Right ventricle myocardium inferior (tissue), 1 donor: ENCODE results near the gene LRATD1. TPM values are rescaled to one million over a fixed set of nuclear protein-coding genes. Genes with fewer than 3 reads are reported as not detected.
"Not testable (repeated sequence)": the region's sequence is repeated elsewhere in the genome, so short reads cannot be mapped to it uniquely, and the experiment has no call there.

Source experiments
- ATAC-seq: fragments of 200-7000 bp; cut with Tn5 transposase; one replicate; pipeline ENCODE4 v1.9.1; 2020; ENCODE audit warnings: mild to moderate bottlenecking, moderate library complexity
- DNase-seq: peaks from one replicate; pipeline ENCODE4 v3.0.0; 2021; ENCODE audit errors: missing footprints
- intact Hi-C: fragments of 100-400 bp; cut with DNase I; formaldehyde crosslinking; loops from one replicate; pipeline ENCODE4 v1.11.0; 2022
- long read RNA-seq: library from polyadenylated mRNA; unstranded; transcript quantifications from one replicate; pipeline ENCODE4 v2.0.0, GENCODE V29; 2021
- total RNA-seq: library from RNA; stranded (reverse); fragmentation: NEBNext Ultra II Directional; extraction: Animal tissue kit (Norgen Biotek cat#: 25700); gene quantifications from one replicate; pipeline ENCODE4 v1.2.1, GENCODE V29; 2021
- donor health status: DM: no; HTN: yes; CAD: no; lungs with severe emphysema.

LRATD1 gene, protein sequence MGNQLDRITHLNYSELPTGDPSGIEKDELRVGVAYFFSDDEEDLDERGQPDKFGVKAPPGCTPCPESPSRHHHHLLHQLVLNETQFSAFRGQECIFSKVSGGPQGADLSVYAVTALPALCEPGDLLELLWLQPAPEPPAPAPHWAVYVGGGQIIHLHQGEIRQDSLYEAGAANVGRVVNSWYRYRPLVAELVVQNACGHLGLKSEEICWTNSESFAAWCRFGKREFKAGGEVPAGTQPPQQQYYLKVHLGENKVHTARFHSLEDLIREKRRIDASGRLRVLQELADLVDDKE
- 2.5 TPM for total RNA-seq
- long read RNA-seq, partial matches to known transcripts = 0 of 3 reads
- long read RNA-seq, other reads (novel, unspliced or antisense) = 3 of 3 reads

GRCh38 chr2:14632133-14632936 is at the start of gene LRATD1:
LRATD1 (plus strand) TSS chr2:14632717; CDS start chr2:14633980, 1,263 bp downstream.
- intact Hi-C loops = loop anchor here (5.0 kb wide), 2 partner anchors 100 to 205 kb away; no protein-coding TSS in a partner anchor
- DNase-seq (peak; percentile 84), ATAC-seq (peak; percentile 90)

DNA sequence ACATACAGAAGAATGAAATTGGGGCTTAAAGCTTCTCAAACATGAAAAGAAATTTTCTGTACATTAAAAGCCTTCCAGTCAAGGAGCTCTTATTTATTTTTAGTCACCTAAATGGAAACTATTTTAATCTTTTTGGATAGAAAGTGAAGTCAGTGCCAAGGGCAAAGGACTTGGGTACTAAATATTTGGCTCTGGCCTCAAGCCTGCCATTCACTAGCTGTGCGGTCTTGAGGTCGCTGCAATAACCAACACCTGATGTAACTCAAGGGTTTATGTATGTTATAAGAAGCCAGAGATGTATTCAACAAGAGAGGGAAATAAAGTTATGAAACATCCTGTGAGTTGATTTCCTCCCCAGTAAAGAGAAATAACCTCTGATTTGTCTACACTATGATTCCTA is 49.5 kb upstream of the LRATD1 start:
- no peak for DNase-seq
- intact Hi-C loops = no loop called here
- no peak for ATAC-seq

- ATAC-seq = no peak
- DNase-seq = no peak
- intact Hi-C loops = no loop called here
Observed at GRCh38 chr2:14583802-14584201, 48.7 kb upstream of the LRATD1 start.

- ATAC-seq (no peak), DNase-seq (no peak)
- intact Hi-C loops = no loop called here
Observed at GRCh38 chr2:14587119-14587518, 45.4 kb upstream of the LRATD1 start.

GRCh38 chr2:14601156-14601770 is 31.3 kb upstream of the LRATD1 start:
- DNase-seq = no peak
- intact Hi-C loops = no loop called here
- ATAC-seq = no peak

DNA sequence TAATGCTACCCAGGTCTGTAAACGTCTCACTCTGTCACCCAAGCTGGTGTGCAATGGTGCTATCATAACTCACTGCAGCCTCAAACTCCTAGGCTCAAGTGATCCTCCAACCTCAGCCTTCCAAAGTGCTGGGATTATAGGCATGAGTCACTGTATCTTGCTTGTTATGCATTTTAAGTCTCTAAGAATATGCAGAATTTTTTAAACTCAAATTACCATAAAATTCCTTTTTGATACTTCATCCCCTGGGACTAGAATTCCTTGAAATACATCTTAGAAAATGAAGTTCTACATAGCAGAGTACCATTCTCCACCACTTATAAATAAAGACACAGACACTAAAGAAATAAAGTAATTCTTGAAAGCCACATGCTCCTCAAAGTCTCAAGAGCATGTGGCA is 30.2 kb upstream of the LRATD1 start:
- intact Hi-C loops = no loop called here
- DNase-seq (no peak), ATAC-seq (no peak)

- intact Hi-C loops = no loop called here
- no peak for ATAC-seq
- no peak for DNase-seq
Observed at GRCh38 chr2:14603676-14604075, 28.8 kb upstream of the LRATD1 start.

DNA sequence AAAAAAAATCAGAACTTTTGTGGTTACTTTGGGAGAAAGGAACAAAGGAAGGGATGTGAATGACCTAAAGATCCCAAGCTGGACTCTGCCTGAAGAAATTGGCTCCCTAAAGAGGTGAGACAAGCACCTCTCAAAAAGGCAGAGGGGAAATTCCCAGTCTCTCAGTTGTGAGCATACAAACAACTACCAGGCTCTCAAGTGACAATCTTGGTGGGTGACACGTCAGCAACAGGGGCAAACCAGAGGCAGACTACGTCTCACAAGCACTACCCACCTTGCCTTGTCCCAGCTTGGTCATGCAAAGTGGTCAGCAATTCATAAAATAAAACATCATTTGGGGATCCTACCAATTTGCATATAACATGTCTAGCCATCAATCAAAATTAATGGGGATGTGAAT is 24.3 kb upstream of the LRATD1 start:
- ATAC-seq = no peak
- intact Hi-C loops = no loop called here
- DNase-seq = no peak

DNA sequence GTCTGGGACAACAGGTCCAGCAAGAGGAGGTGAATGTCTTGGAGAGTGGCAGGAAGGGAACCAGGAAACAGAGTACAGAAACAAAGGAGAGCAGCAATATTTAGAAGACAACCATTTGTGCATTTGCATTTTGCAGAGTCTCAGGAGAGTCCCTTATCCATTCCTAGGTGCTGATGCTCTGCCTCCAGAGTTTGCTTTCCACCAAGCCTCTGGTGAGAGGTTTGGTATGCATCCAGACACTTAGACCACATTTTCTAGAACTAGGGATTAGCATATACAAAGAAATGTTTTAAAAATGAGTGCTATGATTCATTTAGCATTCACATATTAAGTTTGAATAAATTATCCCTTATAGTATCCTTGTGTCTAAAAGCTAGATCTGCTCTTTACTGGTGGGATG is 18.5 kb upstream of the LRATD1 start:
- DNase-seq = no peak
- intact Hi-C loops = no loop called here
- ATAC-seq = no peak

DNA sequence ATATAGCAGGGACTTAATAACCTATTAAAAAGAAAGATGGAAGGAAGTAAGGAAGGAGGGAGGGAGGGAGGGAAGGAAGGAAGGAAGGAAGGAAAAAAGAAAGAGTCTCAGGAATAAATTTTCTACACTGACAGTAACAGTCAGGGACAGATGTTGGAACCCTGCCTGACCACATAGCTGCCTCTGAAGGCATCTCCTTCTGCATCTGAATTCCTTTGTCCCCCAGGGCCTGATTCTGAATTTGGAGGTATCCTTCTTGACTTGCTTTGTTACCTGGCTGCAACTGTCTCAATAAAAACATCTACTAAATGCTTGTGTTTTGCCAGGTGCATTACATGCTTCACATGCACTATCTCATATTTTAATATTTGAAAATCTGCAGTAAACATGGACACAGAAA is 17.4 kb upstream of the LRATD1 start:
- no peak for ATAC-seq
- intact Hi-C loops = no loop called here

GRCh38 chr2:14615760-14616159 is 16.8 kb upstream of the LRATD1 start:
- intact Hi-C loops = no loop called here
- no peak for ATAC-seq

More for the DNA sequence above, 17.4 kb upstream of the LRATD1 start:
- no peak for DNase-seq

DNA sequence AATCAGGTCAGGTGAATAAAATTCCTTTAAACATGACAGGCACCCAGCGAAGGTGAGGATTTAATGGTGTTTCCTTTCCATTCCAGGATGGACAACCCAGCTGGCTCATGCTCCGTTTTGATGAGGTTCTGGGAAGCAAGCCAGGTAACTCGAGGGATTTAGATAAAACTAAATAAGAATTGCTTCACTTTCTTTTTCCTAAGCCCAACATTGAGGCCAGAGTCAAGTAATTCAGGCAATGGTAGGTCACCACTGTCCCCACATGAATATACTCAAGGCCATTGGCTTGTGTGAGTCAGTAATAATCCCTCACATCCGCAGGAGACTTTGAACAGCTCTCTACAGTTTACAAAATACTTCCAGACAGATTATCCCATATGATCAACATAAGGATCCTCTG is 16.2 kb upstream of the LRATD1 start:
- intact Hi-C loops = no loop called here
- no peak for ATAC-seq
- no peak for DNase-seq

More at GRCh38 chr2:14615760-14616159, 16.8 kb upstream of the LRATD1 start:
- no peak for DNase-seq

GRCh38 chr2:14616950-14617349 is 15.6 kb upstream of the LRATD1 start:
- ATAC-seq = no peak
- intact Hi-C loops = no loop called here
- DNase-seq = no peak

GRCh38 chr2:14619441-14619840 is 13.1 kb upstream of the LRATD1 start:
- intact Hi-C loops = no loop called here
- ATAC-seq = no peak

GRCh38 chr2:14621114-14621513 is 11.4 kb upstream of the LRATD1 start:
- DNase-seq (no peak), ATAC-seq (no peak)
- intact Hi-C loops = no loop called here

More at GRCh38 chr2:14619441-14619840, 13.1 kb upstream of the LRATD1 start:
- no peak for DNase-seq

GRCh38 chr2:14621906-14622549 is 10.5 kb upstream of the LRATD1 start:
- intact Hi-C loops = no loop called here

DNA sequence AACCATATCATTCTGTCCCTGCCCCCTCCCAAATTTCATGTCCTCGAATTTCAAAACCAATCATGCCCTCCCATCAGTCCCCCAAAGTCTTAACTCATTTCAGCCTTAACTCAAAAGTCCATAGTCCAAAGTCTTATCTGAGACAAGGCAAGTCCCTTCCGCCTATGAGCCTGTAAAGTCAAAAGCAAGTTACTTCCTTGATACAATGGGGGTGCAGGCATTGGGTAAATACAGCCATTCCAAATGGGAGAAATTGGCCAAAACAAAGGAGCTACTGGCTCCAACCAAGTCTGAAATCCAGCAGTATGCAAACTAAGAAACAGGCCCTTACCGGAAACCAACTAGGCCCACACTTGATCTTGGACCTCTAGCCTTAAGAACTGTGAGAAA is 10.0 kb upstream of the LRATD1 start:
- intact Hi-C loops, ATAC-seq, DNase-seq: not testable (repeated sequence)

More at GRCh38 chr2:14621906-14622549, 10.5 kb upstream of the LRATD1 start:
- DNase-seq = no peak
- ATAC-seq = no peak

DNA sequence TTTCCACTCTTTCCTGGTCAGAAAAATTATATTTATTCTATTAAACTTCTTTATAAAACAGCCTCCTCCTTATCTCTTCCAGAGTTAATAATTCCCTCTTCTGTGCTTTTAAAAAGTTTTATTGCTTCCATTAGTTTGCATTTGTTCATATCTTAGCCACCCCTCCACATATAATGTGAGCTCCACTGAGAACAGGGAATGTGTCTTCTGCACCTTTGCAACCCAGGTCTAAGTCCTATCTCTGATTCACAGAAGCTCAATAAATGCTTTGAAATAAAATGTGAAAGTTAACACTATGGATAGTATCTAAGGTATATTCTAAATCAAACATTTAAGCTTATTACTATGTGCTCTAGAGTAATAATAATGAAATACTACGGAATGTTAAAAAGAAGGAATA is 9.3 kb upstream of the LRATD1 start:
- intact Hi-C loops = no loop called here
- no peak for DNase-seq

GRCh38 chr2:14626873-14627272 is 5.6 kb upstream of the LRATD1 start:
- no peak for ATAC-seq
- no peak for DNase-seq
- intact Hi-C loops = no loop called here

More for the DNA sequence above, 9.3 kb upstream of the LRATD1 start:
- no peak for ATAC-seq
